ENCODE results near the gene ADCY4. TPM values are rescaled to one million over a fixed set of nuclear protein-coding genes. Genes with fewer than 3 reads are reported as not detected.

ADCY4 gene
- total RNA-seq, 1 experiment from 2014 or later = 0.86 TPM

- Histone ChIP-seq H3K9me2 (ENCODE audit: insufficient read depth) (no peaks in the 10 kb centered on the region), H3K9me3 (ENCODE audit: control insufficient read depth in 1 of 2, insufficient read depth in 1 of 2, low read depth in 1 of 2, low read length in 2 of 2) (no peaks in the 10 kb centered on the region), H4K20me1 (ENCODE audit: insufficient read depth) (no peaks in the 10 kb centered on the region), H3K27me3 (ENCODE audit: insufficient read depth, low read length) (no peaks in the 10 kb centered on the region), H3K79me2 (ENCODE audit: insufficient read depth, low read length) (no peaks in the 10 kb centered on the region), H3K27ac (ENCODE audit: low read depth, low read length) (no peak overlapping the region), H3K4me1 (ENCODE audit: control insufficient read depth in 1 of 2, insufficient read depth in 2 of 2, low read length in 2 of 2) (peaks cover 0 to 4% of the 10 kb centered on the region in 2 experiments; a peak in 2 of 4 replicates), H3K36me3 (ENCODE audit: control insufficient read depth in 1 of 2, insufficient read depth in 2 of 2, low read length in 2 of 2) (peaks cover 17 to 23% of the 10 kb centered on the region in 2 experiments), H2AFZ (ENCODE audit: low read depth, low read length, poor library complexity, severe bottlenecking) (no peak overlapping the region), H3K4me2 (ENCODE audit: low read length) (no peak overlapping the region), H3K4me3 (replicated peaks in 1 of 2; ENCODE audit: low read depth in 1 of 2, low read length in 2 of 2) (no peak overlapping the region), H3K9ac (ENCODE audit: low read length) (no peak overlapping the region)
- ATAC-seq (no peak), DNase-seq (ENCODE audit: low read depth, low spot score) (no peak)
- ChIA-PET CTCF (interaction anchor here (1.1 to 1.9 kb wide), 3 partner anchors 16 to 177 kb away, joined by 3 to 7 read pairs (median 4); partner anchors contain the start of genes CIDEB, DCAF11, NRL and TINF2), RAD21 (ENCODE audit: low non-redundant PET in 1 of 2, low total read pairs in 2 of 2, uncharacterized antibody in 2 of 2, unreplicated experiment in 2 of 2) (no interaction called here), POLR2A (no interaction called here)
- no TSS peak for BruUV-seq (replicated peaks)
- intact Hi-C loops (cut with micrococcal nuclease) = loop anchor here (10.0 kb wide), 1 partner anchor 307 kb away; the partner anchor contains the start of gene DHRS4L2
- TF ChIP-seq MAX (IDR thresholded peaks at IDR 0.05) (no peak), CEBPB (IDR thresholded peaks at IDR 0.05; ENCODE audit: low read depth) (no peak), CBX3 (IDR thresholded peaks at IDR 0.05; ENCODE audit: low read depth) (no peak), EZH2phosphoT487 (IDR thresholded peaks at IDR 0.05; ENCODE audit: borderline replicate concordance) (no peak), ATF3 (IDR thresholded peaks at IDR 0.05) (no peak), SRF (IDR thresholded peaks at IDR 0.05; ENCODE audit: low read depth) (no peak), RAD21 (IDR thresholded peaks at IDR 0.05; ENCODE audit: low read depth) (no peak), CTCF (IDR thresholded peaks at IDR 0.05 in 2 of 3, conservative IDR thresholded peaks at IDR 0.05 in 1 of 3; ENCODE audit: borderline replicate concordance in 1 of 3, insufficient read depth in 1 of 3, low read depth in 2 of 3, low read length in 2 of 3) (no peak), SIN3A (IDR thresholded peaks at IDR 0.05; ENCODE audit: low read depth) (no peak), YY1 (IDR thresholded peaks at IDR 0.05; ENCODE audit: extremely low read depth, insufficient replicate concordance, low read depth, low read length) (no peak), POLR2A (IDR thresholded peaks at IDR 0.05; ENCODE audit: borderline replicate concordance, extremely low read depth, insufficient read depth, insufficient read length) (no peak), EZH2 (IDR thresholded peaks at IDR 0.05) (no peak), FOSL1 (IDR thresholded peaks at IDR 0.05; ENCODE audit: low read depth) (no peak)
Observed at GRCh38 chr14:24292118-24292807, 42.6 kb downstream of the ADCY4 start.
